ENCODE results near the gene RBMS1. TPM values are rescaled to one million over a fixed set of nuclear protein-coding genes. Genes with fewer than 3 reads are reported as not detected.

RBMS1 gene
- total RNA-seq, 1 donor from 2014 or later = 102 TPM

GRCh38 chr2:160363055-160363454 is 130.6 kb downstream of the RBMS1 start:
- Histone ChIP-seq H3K27ac (no peak overlapping the region), H3K4me3 (no peak overlapping the region), H3K27me3 (no peaks in the 10 kb centered on the region), H3K36me3 (peaks cover 20% of the 10 kb centered on the region), H3K4me1 (peaks cover 57% of the 10 kb centered on the region), H3K9me3 (no peaks in the 10 kb centered on the region)
- DNase-seq (no peak), ATAC-seq (no peak)
- TF ChIP-seq CTCF (IDR thresholded peaks at IDR 0.05) = no peak
- intact Hi-C loops (cut with DNase I) = no loop called here

GRCh38 chr2:160362541-160362940 is 131.1 kb downstream of the RBMS1 start:
- intact Hi-C loops (cut with DNase I) = no loop called here
- ATAC-seq = no peak
- H3K4me1 ChIP-seq = peaks cover 52% of the 10 kb centered on the region

GRCh38 chr2:160362018-160362417 is 131.6 kb downstream of the RBMS1 start:
- TF ChIP-seq CTCF (IDR thresholded peaks at IDR 0.05) = no peak
- no peaks in the 10 kb centered on the region for H3K9me3 ChIP-seq
- peaks cover 20% of the 10 kb centered on the region for H3K36me3 ChIP-seq
- DNase-seq (no peak), ATAC-seq (no peak)
- peaks cover 46% of the 10 kb centered on the region for H3K4me1 ChIP-seq
- no peak overlapping the region for H3K27ac ChIP-seq
- H3K4me3 ChIP-seq = no peak overlapping the region
- no peaks in the 10 kb centered on the region for H3K27me3 ChIP-seq
- intact Hi-C loops (cut with DNase I) = no loop called here

More at GRCh38 chr2:160362541-160362940, 131.1 kb downstream of the RBMS1 start:
- Histone ChIP-seq H3K4me3 (no peak overlapping the region), H3K27ac (no peak overlapping the region), H3K9me3 (no peaks in the 10 kb centered on the region), H3K27me3 (no peaks in the 10 kb centered on the region), H3K36me3 (peaks cover 20% of the 10 kb centered on the region)
- DNase-seq = no peak
- TF ChIP-seq CTCF (IDR thresholded peaks at IDR 0.05) = no peak

- H3K27ac ChIP-seq = no peak overlapping the region
- DNase-seq (no peak), ATAC-seq (no peak)
- no peak overlapping the region for H3K4me3 ChIP-seq
- H3K27me3 ChIP-seq = no peaks in the 10 kb centered on the region
- H3K36me3 ChIP-seq = peaks cover 6% of the 10 kb centered on the region
- intact Hi-C loops (cut with DNase I) = no loop called here
- H3K4me1 ChIP-seq = peaks cover 37% of the 10 kb centered on the region
- H3K9me3 ChIP-seq = no peaks in the 10 kb centered on the region
- TF ChIP-seq CTCF (IDR thresholded peaks at IDR 0.05) = no peak
Measured at GRCh38 chr2:160360089-160360757, 133.4 kb downstream of the RBMS1 start.

GRCh38 chr2:160358046-160358445 is 135.6 kb downstream of the RBMS1 start:
- peaks cover 32% of the 10 kb centered on the region for H3K4me1 ChIP-seq
- no peak for TF ChIP-seq CTCF (IDR thresholded peaks at IDR 0.05)

More at GRCh38 chr2:160358046-160358445, 135.6 kb downstream of the RBMS1 start:
- Histone ChIP-seq H3K27me3 (no peaks in the 10 kb centered on the region), H3K4me3 (no peak overlapping the region), H3K27ac (no peak overlapping the region), H3K9me3 (no peaks in the 10 kb centered on the region), H3K36me3 (no peaks in the 10 kb centered on the region)
- DNase-seq (no peak), ATAC-seq (no peak)
- intact Hi-C loops (cut with DNase I) = no loop called here

All from upper lobe of right lung (tissue), 1 donor.